ENCODE measurements around the gene PPP2R3C.

- TF ChIP-seq CTCF (IDR thresholded peaks at IDR 0.05) (no peak), POLR2A (IDR thresholded peaks at IDR 0.05) (no peak)
Measured at GRCh38 chr14:35147711-35148110, 25.9 kb upstream of the PPP2R3C start.
